ENCODE measurements around the gene DBI.
A peak's percentile ranks its signal among the peaks of the same experiment; 100 is the strongest.

The DBI gene

DNA sequence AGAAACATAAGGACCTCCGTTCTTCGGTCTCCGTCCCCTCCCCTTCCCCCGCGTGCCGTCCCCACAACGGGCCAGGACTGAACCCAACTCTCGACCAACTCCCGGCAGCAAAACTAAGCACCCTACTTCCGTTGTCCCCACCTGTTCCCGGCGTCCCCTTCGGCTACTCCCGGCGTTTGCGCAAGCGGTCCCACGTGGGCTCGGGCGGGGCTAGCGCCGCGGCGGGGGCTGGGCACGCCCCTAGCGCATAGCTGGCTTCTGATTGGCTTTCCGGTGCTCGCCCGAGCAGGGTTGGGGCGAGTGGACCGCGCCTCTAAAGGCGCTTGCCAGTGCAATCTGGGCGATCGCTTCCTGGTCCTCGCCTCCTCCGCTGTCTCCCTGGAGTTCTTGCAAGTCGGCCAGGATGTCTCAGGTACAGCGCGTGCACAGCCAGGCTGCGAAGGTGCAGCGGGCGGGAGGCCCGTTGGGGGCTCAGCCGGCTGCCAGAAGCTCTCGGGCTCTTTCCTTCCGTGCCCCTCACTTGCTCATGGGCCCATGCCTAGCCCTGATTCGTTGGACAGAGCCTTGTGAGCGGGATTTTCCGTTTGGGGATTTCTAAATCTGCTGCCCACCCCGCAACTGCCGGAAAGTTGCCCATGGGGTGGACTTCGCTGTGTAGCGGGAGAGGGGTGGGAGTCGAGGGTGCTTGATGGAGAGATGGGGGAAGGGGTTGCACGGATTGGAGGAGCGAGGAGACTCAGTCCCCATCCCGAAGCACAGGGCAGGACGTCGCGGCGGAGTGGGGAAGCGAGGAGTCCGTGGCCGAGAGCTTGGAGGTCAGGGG lies at the start of gene DBI, which contains the start of gene C2orf76:
DBI (plus strand) TSS at position 329 of the 823 bp plus-strand sequence; CDS start at position 404, 75 bp downstream.
C2orf76 (minus strand) TSS at position 186 of the 823 bp plus-strand sequence. CDS start 26,875 bp downstream, outside the sequence.
- DNase-seq = peak; percentile 82 to 88 (median 86)

DNA sequence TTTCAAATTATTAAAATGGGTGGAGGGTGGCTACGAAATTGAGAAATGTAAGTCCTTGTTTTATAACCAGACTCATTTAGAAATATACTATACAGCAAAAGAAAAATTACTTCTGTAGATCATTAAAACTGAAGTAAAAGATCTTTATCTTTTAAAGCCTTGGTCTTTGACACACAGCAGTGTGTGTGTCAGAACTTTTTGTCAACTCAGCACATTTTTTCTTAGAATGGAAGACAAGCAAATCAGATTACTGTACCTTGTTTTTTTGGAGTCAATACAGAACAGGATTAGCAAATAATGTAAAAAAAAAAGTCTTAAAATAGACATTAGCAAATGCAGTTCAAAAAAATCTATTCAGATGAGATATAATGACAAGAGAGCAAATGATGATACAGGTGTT lies 49.2 kb upstream of the DBI start:
- DNase-seq = no peak

DNA sequence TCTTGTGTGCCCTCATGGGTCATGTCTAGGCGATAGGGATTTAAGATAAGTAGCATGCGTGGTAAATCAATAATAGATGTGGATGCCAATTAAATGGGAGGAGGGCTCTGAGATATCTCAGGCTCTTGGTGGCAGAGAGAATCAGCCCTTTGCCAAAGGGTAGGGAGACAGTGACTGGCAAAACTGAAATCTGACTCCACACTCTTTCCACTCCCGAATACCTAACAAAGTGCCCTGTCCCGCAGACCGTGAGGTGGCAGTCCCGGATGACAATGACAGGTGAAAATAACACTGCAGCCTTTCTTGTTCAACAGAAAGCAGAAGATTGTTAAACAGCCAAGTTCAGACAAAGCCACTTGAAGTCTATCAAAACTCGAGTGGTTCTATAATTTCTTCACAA lies 47.2 kb upstream of the DBI start:
- DNase-seq = no peak

DNA sequence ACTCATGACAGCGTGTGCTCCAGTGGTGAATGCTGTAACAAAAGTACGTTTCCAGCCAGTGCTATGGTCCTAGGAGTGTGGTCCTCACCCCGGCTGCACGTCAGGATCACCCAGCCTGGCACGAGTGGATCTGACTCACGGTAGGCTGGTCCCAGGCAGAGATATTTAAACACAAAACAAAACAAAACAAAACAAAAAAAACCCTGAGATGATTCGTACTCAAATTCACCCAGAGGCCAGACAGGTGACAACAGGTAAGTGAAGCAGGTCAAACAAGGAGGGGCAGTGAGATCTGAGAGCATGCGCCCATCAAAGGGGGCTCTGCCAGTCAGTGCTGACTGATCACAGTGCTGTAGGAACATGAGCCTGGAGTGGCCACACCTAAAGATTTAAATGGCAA lies 43.3 kb upstream of the DBI start:
- no peak for DNase-seq

DNA sequence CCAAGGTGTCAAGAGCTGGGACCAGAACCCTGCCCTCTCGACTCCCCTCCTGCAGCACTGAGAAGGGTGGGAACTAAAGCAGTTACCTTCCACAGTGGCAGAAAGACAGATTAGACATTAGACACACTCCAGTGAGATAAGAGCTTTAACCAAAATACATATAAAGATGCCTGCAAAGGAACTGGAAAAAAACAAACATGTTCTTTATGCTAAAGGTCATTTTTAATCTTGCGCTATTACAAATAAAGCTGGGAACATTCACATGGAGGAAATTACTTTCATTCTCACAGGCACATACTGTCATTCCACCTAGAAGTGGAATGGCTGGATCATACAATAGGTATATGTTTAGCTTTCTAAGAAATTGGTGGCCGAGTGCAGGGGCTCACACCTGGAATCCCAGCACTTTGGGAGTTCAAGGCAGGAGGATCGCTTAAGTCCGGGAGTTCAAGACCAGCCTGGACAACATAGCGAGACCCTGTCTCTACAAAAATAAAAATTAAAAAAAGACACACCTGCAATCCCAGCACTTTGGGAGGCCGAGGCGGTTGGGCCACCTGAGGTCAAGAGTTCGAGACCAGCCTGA lies 42.0 kb upstream of the DBI start:
- no peak for DNase-seq

DNA sequence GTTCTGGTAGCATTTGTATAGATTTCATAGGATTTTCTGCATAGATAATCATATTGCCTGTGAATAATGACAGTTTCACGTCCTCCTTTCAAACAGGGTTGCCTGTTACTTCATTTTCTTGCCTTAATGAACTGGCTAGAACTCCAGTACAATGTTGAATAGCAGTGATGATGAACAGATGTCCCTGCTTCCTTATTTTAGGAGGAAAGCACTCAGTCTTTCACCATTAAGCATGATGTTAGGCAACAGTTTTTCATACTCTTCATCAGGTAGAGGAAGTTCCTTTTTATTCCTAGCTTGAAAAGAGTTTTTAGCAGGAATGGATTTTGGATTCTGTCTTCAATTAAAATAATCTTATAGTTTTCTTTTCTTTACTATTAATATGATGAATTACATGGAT lies 39.8 kb upstream of the DBI start:
- no peak for DNase-seq

DNA sequence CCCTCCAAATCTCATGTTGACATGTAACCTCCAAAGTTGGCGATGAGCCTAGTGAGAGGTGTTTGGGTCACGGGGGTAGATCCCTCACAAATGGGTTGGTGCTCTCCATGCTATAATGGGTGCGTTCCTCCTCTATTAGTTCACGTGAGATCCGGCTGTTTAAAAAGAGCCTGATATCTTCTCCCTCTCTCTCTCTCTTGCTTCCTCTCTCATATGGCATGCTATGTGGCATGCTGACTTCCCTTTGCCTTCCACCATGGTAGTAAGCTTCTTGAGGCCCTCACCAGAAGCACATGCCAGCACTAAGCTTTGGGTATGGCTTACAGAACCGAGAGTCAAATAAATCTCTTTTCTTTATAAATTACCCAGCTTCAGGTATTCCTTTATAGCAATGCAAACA lies 39.3 kb upstream of the DBI start:
- no peak for DNase-seq

DNA sequence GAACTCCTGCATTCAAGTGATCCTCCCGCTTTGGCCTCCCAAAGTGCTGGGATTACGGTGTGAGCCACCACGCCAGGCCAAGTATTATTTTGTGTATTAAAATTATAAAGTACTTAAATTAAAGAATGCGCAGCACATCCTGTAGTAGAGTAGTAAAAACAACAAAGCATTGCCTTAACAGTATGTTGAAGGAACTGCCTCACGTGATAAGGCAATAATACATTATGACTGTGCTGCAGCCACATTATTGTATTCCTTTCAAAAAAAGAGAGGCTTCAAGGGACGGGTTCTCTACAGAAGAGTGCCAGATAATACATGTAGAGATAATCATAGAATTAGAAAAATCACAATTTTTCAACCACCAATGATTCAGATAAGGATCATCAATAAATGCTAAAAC lies 33.8 kb upstream of the DBI start:
- DNase-seq = no peak

DNA sequence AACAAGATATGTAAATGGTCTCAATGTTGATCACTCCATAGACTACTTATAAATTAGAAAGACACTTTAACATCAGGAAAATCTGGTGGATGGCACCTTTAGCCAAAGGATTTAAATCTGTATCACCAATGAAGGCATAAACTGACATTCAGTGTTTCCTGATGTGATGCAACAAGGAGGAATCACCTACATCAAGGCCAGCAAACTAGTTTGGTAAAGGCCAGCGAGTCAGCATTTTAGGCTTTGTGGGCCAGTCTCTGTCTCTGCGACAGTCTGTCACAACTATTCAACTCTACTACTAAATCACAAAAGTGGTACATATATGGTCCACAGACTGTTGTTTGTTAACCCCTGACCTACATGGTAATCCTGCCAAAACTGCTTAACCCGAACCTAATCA lies 33.4 kb upstream of the DBI start:
- no peak for DNase-seq

DNA sequence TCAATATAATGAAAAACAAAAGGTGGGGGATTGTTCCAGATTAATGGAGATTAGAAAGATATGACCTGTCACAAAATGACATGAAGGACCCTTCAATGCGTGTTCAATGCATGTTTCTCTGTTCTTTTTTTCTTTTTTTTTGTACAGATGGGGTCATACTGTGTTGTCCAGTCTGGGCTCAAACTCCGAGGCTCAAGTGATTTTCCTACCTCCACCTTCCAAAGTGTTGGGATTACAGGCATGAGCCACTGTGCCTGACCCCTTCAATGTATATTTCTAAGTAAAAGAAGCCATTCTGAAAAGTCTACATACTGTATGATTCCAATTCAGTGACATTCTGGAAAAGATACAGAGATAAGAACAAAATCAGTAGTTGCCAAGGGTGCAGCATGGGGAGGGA lies 32.9 kb upstream of the DBI start:
- DNase-seq = no peak

DNA sequence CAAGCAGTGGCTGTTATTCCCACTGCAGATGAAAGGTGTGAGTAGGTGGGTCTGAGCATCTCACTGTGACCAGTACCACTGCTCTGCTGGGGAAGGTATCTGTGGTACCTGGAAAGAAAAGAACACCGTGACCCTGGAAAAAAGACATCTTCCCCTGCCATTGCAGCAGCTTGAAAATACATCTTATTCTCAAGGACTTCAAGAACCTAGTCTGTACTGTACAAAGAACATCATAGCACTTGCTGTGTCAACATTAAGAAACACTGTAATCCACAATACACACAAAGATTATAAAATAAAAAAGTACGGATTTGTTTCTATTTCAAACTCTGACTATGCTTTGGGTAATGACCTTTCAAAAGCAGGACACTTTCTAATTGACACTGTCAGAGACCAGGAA lies 29.0 kb upstream of the DBI start:
- no peak for DNase-seq

DNA sequence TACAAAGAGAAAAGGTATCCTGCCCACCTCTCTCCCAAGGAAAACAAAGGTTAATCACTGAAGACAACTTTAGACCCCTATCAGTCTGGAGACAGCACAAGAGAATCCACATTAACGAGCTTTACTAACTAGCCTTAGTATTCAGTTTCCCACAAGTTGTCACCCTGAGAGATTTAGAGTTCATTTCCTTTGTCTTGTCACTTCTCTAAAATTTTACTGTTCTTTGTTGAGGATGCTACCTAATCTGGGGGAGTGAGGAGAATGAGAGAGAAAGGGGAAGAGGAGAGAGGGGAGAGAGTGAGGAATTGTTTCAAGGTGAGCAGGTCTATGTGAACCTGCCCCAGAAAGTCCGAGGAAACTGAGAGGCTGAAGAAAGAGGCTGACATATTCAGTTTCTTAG lies 28.5 kb upstream of the DBI start:
- DNase-seq = no peak

DNA sequence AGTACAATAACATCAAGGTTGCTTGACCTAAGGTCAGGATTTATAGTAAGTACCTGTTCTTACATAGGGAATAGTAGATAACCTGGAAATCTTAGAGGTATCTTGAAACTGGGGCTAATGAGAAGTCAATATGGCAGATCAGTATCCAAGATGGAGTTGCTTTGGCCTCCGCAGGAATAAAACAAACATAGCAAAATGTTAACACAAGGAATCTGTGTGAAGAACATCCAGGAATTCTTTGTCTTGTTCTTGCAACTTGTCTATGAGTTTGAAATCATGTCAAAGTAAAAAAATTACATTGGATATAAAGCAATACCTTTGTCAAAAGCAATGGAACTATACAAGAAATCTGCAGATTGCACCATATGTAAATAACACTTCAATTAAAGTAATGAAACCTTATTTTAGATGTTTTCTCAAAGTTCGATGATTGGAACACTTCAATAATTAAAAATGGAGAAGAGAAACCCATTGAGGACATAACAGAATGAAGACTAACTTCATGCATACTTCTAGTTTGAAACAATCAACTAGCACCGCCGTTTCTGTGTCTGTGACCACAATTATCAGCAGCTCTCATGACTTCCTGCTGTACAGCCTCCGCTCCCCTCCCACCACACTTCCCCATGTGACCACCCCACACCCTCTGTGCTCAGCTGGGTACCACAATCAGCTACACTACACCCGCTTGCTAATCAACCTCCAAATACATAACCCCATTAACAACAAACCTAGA lies 27.8 kb upstream of the DBI start:
- DNase-seq = peak in 3 of 6 experiments; percentile 18 to 34 (median 32)

DNA sequence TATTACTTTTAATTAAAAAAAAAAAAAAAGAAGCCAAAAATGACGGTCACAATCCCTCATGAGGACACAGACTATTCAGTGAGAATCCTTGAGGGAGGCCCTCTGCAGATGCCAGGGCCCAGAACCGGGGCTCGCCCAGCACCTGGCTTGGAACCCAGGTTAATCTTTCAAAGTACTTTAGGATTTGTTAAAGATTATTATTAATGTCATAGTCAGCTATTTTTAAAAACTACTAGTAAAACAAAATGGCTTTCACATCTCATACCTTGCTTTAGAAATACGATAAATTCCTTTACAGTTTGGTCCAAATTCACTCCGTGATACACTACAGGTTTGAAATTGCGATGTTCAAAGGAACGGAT lies 27.2 kb upstream of the DBI start:
- no peak for DNase-seq

DNA sequence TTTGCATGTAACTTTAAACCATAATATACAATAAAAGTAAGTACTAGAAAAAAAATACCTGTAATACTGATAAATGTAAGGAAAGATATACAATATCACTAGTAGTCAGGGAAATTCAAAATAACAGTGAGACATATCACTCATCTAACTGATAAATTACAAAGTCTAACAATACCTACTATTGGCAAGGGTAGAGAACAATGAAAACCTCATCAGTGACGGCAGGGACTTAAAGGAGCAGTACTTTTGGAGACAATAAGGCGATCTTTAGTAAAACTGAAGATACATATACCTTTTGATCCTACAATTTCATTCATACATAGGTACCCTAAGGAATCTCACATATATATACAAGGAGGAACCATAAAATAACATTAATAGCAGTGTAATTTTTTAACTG lies 25.1 kb upstream of the DBI start:
- no peak for DNase-seq

DNA sequence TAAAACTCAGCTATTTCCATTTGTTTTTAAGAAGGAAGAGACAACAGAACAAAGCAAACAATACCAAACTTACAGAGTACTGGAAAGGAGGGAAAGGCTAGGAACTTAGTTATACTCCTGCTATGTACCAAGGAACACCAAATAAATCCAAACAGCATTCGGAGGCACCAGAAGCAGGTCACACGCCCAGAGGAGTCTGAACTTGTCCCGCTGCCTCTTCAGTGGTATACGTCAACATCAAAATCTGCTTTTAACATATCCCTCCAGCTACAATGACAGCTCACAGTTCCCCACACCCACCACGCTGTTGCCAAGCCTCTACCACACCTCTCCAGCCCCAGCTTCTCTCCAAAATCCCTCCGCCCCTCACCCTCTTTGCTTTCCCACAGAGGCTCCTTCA lies 17.5 kb upstream of the DBI start:
- no peak for DNase-seq

DNA sequence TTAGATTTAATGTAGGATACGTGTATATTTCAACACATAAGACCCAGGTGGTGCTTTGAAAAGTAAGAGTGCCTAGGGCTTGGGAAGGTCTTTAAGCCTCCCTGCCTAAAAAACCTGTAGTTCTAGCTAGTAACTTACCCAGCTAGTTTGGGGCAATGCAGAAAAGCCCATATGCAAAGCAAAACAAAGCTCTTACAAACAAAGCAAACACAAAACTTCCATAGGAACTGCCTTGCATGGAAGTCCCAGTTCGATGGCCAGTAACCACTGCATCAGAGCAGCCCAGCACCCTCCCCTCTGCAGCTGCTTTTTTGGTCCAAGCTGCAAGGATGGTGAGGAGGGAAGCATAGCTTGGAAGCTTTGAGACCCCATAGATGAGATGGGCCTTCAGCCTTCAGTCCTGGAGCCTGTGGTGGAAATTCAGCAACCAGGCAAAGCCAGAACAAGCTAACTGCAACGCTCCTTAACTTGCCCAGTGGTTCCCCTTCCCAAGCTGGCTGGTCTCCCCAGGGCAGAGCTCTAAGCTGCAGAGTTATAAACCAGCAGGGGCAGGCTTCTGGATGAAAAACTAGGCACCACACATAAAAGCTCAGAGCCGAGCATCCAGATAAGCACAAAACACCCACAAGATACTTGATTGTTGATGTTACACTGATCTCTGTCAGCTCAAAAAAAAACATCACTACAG lies 16.3 kb upstream of the DBI start:
- DNase-seq = no peak

DNA sequence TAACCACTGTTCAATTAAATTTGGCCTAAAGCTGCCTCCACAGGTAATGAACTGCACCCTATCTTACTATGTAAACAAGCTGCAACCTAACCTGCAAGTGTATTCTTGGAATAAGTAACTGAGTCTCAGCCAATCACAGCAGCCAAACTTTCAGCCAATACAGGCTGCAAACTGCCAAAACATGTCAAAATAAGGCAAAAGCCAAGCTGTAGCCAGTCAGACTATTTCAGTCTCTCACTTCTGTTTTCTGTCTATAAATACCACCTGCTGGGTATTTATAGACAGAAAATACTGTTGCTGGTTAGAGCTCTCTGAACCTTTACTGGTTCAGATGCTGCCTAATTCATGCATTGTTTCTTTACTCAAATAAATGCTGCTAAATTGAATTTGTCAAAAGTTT lies 14.4 kb upstream of the DBI start:
- no peak for DNase-seq

DNA sequence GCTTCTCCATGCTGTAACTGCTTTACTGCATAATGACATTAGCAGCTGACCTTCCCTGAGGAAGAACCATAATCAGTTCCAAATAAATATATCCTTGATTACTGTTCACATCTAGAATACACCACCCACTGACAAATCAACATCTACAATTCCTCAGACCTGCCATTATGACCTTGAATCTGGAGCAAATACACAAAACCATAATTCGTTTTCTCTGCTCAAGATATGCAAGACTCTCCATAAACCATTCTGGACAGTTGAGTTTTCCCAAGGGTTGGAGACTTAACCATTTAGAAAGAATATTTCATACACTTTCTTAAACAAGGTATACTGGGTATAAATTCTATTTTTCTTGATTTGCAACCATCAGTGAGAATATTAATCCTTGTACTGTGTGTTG lies 11.9 kb upstream of the DBI start:
- DNase-seq = no peak

DNA sequence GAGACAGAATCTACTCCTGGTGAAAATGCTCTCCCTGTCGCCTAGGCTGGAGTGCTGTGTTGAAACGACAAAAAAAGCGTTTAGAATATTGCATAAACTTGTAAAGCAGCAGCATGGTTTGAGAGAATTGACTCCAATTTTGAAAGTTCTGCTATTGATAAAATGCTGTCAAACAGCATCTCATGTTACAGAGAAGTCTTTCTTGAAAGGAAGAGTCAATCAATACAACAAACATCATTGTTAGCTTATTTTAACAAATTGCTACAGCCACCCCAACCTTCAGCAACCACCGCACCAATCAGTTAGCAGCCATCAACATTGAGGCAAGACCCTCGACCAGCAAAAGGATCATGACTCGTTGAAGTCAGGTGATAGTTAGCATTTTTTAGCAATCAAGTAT lies 7.0 kb upstream of the DBI start:
- no peak for DNase-seq

DNA sequence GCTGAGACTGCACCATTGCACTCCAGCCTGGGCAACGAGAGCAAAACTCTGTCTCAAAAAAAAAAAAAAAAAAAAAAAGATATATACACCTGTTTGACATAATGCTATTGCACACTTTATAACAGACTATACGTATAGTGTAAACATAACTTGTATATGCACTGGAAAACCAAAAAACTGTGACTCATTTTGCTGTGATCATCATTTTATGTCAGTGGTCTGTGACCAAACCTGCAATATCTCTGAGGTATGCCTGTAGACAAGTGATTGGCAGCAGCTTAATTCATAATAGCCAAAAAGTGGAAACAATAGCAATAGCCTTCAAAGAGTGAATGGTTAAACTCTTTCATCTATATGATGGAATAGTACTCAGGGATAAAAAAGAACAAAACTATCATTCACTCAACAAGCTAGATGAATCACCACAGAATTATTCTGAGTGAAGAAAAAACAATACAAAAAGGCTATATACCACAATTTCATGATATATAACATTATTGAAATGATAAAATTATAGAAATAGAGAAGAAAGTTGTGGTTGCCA lies 6.3 kb upstream of the DBI start:
- no peak for DNase-seq

DNA sequence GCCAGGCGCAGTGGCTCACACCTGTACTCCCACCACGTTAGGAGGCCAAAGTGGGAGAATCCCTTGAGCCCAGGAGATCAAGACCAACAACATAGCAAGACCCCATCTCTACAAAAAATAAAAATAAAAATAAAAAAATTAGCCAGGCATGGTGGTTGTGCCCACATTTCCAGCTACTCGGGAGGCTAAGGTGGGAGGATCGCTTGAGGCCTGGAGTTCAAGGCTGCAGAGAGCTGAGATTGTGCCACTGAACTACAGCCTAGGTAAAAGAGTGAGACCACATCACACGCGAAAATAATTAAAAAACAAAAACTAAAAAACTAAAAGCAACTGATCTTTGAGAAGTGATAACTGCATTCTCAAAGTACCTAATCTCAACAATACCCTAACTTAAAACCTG lies 2.0 kb upstream of the DBI start:
- DNase-seq = no peak

DNA sequence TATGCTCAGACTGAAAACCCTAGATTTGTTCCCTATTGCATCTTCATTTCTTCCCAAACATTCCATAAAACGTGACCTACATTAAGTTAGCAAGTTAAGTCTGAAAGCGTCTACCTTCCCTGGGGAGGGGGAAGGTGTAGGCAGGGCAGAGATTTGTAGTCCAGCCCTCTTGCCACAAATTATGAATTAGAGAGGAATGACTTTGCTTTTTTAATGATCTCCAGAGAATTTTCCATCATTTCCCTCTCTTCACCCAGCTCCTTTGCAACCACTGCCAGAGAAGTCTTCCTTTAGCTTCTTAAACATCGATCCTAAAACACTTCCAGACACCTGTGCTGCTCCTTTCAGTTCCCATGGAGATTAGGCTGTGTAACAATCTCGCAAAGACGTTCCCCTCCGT lies 1.3 kb upstream of the DBI start:
- no peak for DNase-seq
